K562 (cell line): Measurements from ENCODE around the gene LEPR. TPM values are rescaled to one million over a fixed set of nuclear protein-coding genes. Genes with fewer than 3 reads are reported as not detected.

Experiments used
- COPS2 ChIP-seq: fragments of 450-650 bp; conservative IDR thresholded peaks from 2 replicates; pipeline ENCODE4 v1.6.1; 2016; ENCODE audit warnings: mild to moderate bottlenecking, moderate library complexity
- GTF2E2 ChIP-seq: fragments of 200-800 bp; sonication (Bioruptor generic); IDR thresholded peaks from 2 replicates; pipeline ENCODE4 v1.6.1; 2016; ENCODE audit warnings: missing genetic modification characterization, missing compliant biosample characterization
- KLF13 ChIP-seq: fragments of 450-650 bp; IDR thresholded peaks from 2 replicates; pipeline ENCODE4 v1.6.1; 2016; ENCODE audit warnings: missing genetic modification characterization, low read depth, mild to moderate bottlenecking, missing compliant biosample characterization, moderate library complexity, borderline replicate concordance
- POLR2A ChIP-seq: fragments of 450-650 bp; conservative IDR thresholded peaks from 2 replicates; pipeline ENCODE4 v1.6.1; 2016
- TEAD1 ChIP-seq, 2 experiments: fragments of 450-650 bp in 1 of 2; sonication (generic) in 1 of 2; formaldehyde crosslinking; IDR thresholded peaks; 2 replicates each; pipeline versions ENCODE4 v1.4.0 to v1.8.0; 2020 to 2022; ENCODE audit warnings: mild to moderate bottlenecking in 2 of 2, missing genetic modification reagents in 1 of 2
- ZNF224 ChIP-seq: sonication (generic); formaldehyde crosslinking; IDR thresholded peaks from 2 replicates; pipeline ENCODE4 v1.8.0; 2022; ENCODE audit warnings: mild to moderate bottlenecking, missing genetic modification reagents
- polyA plus RNA-seq, 8 experiments: library from polyadenylated mRNA; depleted of rRNA in 4 of 8; stranded (reverse) in 5 of 8; unstranded in 3 of 8; fragments of >200 nt; fragmentation: Nextera tagmentation in 2 of 8; fragmentation: Illumina TruSeq in 1 of 8; extraction: Ambion mirVana in 2 of 8; extraction: Trizol in 1 of 8; gene quantifications; 2 replicates each; pipeline versions ENCODE4 v1.2.1 to v1.2.3, GENCODE V29; 2011 to 2014; ENCODE audit warnings: inconsistent platforms in 1 of 8, missing spikeins in 1 of 8
- total RNA-seq, 7 experiments: library from RNA; depleted of rRNA in 6 of 7; stranded (reverse); fragments of >200 nt in 6 of 7; fragmentation: Illumina TruSeq in 2 of 7; extraction: Trizol in 2 of 7; gene quantifications; 2 replicates each; pipeline versions ENCODE4 v1.2.1 to v1.2.3, GENCODE V29; 2011 to 2021; ENCODE audit warnings: low replicate concordance in 1 of 7
- TF ChIP-seq, protein P1 (sequence below): sonication (generic); formaldehyde crosslinking; IDR thresholded peaks from 2 replicates; pipeline ENCODE4 v1.4.0; 2020; ENCODE audit warnings: mild to moderate bottlenecking, missing genetic modification reagents
- TF ChIP-seq, protein P2 (sequence below), 2 experiments: fragments of 450-650 bp in 1 of 2; IDR thresholded peaks; 2 replicates each; pipeline ENCODE4 v1.6.1; 2011 to 2017; ENCODE audit warnings: low read depth in 2 of 2, antibody characterized with exemption in 1 of 2, borderline replicate concordance in 1 of 2, low read length in 1 of 2, mild to moderate bottlenecking in 1 of 2, mixed read lengths in 1 of 2; ENCODE audit not compliant: control insufficient read depth in 1 of 2

Gene LEPR
- total and polyA plus RNA-seq, 9 of the 15 experiments (the other 6 are each of a cell fraction or from before 2014, with no cell fraction given) = 12.2 to 111 (median 43.1) TPM

DNA sequence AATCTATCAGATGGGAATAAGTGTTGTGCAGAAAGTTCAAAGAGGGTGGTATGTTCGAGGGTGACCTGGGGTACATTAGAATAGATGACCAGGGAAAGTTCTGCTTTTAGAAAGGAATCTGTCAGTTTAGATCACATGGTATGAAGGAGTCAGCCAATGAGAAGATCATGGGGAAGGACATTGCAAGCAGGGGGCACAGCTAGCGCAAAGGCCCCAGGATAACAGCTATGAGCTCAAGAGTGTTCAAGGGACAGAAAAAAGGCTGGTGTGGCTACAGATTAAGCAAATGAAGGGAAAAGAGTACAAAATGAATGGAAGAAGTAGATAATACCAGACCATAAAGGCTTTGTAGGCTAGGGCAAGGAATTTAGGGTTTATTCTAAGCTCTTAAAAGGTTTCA is 8.6 kb downstream of the LEPR start (continued):
- TF ChIP-seq, protein P1, sequence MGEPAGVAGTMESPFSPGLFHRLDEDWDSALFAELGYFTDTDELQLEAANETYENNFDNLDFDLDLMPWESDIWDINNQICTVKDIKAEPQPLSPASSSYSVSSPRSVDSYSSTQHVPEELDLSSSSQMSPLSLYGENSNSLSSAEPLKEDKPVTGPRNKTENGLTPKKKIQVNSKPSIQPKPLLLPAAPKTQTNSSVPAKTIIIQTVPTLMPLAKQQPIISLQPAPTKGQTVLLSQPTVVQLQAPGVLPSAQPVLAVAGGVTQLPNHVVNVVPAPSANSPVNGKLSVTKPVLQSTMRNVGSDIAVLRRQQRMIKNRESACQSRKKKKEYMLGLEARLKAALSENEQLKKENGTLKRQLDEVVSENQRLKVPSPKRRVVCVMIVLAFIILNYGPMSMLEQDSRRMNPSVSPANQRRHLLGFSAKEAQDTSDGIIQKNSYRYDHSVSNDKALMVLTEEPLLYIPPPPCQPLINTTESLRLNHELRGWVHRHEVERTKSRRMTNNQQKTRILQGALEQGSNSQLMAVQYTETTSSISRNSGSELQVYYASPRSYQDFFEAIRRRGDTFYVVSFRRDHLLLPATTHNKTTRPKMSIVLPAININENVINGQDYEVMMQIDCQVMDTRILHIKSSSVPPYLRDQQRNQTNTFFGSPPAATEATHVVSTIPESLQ (CRISPR knock-in tag) = no peak
- TF ChIP-seq TEAD1 (CRISPR knock-in tag; IDR thresholded peaks at IDR 0.05) (no peak), ZNF224 (CRISPR knock-in tag) (no peak), KLF13 (no peak), GTF2E2 (tag) (no peak), POLR2A (0 out of 2 replicates have a peak, but pooled peaks have one; percentile 22), COPS2 (no peak)
- TF ChIP-seq, protein P2, sequence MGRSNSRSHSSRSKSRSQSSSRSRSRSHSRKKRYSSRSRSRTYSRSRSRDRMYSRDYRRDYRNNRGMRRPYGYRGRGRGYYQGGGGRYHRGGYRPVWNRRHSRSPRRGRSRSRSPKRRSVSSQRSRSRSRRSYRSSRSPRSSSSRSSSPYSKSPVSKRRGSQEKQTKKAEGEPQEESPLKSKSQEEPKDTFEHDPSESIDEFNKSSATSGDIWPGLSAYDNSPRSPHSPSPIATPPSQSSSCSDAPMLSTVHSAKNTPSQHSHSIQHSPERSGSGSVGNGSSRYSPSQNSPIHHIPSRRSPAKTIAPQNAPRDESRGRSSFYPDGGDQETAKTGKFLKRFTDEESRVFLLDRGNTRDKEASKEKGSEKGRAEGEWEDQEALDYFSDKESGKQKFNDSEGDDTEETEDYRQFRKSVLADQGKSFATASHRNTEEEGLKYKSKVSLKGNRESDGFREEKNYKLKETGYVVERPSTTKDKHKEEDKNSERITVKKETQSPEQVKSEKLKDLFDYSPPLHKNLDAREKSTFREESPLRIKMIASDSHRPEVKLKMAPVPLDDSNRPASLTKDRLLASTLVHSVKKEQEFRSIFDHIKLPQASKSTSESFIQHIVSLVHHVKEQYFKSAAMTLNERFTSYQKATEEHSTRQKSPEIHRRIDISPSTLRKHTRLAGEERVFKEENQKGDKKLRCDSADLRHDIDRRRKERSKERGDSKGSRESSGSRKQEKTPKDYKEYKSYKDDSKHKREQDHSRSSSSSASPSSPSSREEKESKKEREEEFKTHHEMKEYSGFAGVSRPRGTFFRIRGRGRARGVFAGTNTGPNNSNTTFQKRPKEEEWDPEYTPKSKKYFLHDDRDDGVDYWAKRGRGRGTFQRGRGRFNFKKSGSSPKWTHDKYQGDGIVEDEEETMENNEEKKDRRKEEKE (IDR thresholded peaks at IDR 0.05; ENCODE audit: borderline replicate concordance in 1 of 2, control insufficient read depth in 1 of 2, low read depth in 2 of 2, low read length in 1 of 2) = no peak
